SK-N-MC (cell line): Measurements from ENCODE around the gene YEATS4.

Experiments used
- EZH2 ChIP-seq: fragments of 200-600 bp; sonication (generic); IDR thresholded peaks from one replicate; pipeline ENCODE4 v1.6.1; 2017; ENCODE audit warnings: antibody characterized with exemption
- POLR2AphosphoS5 ChIP-seq: IDR thresholded peaks from 2 replicates; pipeline ENCODE4 v1.6.1; 2012; ENCODE audit warnings: mild to moderate bottlenecking, low read depth, low read length, borderline replicate concordance

- no peak for TF ChIP-seq EZH2
- TF ChIP-seq POLR2AphosphoS5: no peak
These were observed 14.5 kb upstream of the YEATS4 start for GRCh38 chr12:69345077-69345476.
